Nephron (organoid): Measurements from ENCODE around the gene ALKBH3.

ENCODE experiments used
- H3K27ac Mint-ChIP-seq, 3 experiments: 2 replicates each; pipeline ENCODE4 v1.8.0; 2020; ENCODE audit warnings: mixed read lengths in 3 of 3, mild to moderate bottlenecking in 2 of 3, moderate library complexity in 1 of 3
- H3K27me3 Mint-ChIP-seq: 2 replicates; pipeline ENCODE4 v1.8.0; 2021; ENCODE audit warnings: low read depth, mild to moderate bottlenecking, moderate library complexity, mixed read lengths
- H3K36me3 Mint-ChIP-seq: 2 replicates; pipeline ENCODE4 v1.8.0; 2020; ENCODE audit warnings: low read depth, mixed read lengths
- H3K4me1 Mint-ChIP-seq: 2 replicates; pipeline ENCODE4 v1.8.0; 2020; ENCODE audit warnings: mixed read lengths
- H3K4me3 Mint-ChIP-seq, 3 experiments: 2 replicates each; pipeline ENCODE4 v1.8.0; 2020; ENCODE audit warnings: mild to moderate bottlenecking in 3 of 3, mixed read lengths in 3 of 3, moderate library complexity in 2 of 3
- H3K9me3 Mint-ChIP-seq: 2 replicates; pipeline ENCODE4 v1.8.0; 2020; ENCODE audit warnings: mixed read lengths
- TF ChIP-seq, protein P1 (sequence below), 3 experiments: fragments of 200-600 bp; sonication (generic); IDR thresholded peaks; one replicate each; pipeline ENCODE4 v1.5.0; 2021; ENCODE audit warnings: antibody characterized with exemption in 3 of 3; ENCODE audit not compliant: unreplicated experiment in 3 of 3

The ALKBH3 gene

DNA sequence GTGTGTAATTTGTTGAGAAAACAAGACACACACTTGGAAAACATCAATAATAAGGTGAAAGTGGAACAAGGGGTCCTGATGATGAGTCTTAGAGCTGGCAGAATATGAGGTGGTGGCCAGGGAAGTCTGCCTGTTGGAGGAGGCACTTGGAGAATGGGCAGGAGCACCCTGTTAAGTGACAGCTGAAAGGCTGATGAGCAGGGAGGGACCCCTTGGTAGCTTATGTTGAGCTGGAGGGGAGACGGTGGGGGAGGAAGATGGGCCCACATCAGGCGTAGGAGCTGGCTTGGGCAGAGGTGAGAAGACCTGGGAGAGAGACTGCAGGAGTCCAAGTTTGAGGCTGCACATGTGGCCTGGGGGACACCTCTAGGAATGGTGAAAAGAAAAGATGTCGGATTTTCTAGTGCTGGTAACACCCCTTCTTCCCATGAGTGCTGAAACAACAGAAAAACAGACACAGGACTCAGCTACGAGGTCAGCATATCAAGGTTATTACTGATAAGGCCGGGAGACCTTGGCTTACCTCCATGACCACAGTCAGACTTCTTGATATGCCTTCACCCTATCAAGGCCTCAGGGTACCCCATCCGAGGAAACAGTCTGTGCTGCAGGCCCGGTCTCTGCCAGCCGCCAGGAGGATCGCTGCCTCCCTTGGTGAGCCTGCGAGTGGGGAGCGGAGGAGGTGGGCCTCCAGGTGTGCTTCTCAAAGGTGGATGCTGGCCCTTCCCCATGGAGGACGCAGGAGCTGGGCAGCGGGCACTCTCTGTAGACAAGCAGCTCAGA, 47.5 kb downstream of the ALKBH3 start:
- no peaks in the 10 kb centered on the region for H3K9me3 Mint-ChIP-seq
- no peaks in the 10 kb centered on the region for H3K27me3 Mint-ChIP-seq
- H3K27ac Mint-ChIP-seq: peak overlapping the region in 2 of 3 experiments; percentile 82 to 89
- H3K4me3 Mint-ChIP-seq: no peak overlapping the region
- TF ChIP-seq, protein P1, sequence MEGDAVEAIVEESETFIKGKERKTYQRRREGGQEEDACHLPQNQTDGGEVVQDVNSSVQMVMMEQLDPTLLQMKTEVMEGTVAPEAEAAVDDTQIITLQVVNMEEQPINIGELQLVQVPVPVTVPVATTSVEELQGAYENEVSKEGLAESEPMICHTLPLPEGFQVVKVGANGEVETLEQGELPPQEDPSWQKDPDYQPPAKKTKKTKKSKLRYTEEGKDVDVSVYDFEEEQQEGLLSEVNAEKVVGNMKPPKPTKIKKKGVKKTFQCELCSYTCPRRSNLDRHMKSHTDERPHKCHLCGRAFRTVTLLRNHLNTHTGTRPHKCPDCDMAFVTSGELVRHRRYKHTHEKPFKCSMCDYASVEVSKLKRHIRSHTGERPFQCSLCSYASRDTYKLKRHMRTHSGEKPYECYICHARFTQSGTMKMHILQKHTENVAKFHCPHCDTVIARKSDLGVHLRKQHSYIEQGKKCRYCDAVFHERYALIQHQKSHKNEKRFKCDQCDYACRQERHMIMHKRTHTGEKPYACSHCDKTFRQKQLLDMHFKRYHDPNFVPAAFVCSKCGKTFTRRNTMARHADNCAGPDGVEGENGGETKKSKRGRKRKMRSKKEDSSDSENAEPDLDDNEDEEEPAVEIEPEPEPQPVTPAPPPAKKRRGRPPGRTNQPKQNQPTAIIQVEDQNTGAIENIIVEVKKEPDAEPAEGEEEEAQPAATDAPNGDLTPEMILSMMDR (IDR thresholded peaks at IDR 0.05; ENCODE audit: unreplicated experiment in 3 of 3): no peak
- H3K4me1 Mint-ChIP-seq: peaks cover 56% of the 10 kb centered on the region
- H3K36me3 Mint-ChIP-seq: no peaks in the 10 kb centered on the region

DNA sequence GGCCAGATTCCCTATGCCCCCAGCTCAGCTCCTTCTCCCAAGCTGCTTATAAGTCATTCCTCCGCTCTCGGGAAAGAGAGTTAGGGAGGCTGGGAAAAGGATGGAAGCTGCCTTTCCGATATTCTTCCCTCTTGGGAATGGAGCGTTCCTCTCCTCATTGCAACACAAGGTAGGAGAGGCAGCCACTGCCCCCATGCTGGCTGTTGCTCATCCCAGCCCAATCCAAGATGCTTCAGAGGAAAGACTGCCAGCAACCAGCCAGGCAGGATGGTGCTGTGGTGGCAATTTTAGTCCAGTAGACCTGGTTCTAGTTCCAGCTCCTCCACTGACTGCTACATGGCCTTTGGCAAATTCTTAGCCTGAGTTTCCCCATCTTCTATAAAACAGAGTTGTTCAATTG, 48.1 kb downstream of the ALKBH3 start:
- Mint-ChIP-seq H3K9me3 (no peaks in the 10 kb centered on the region), H3K27ac (peak overlapping the region in 2 of 3 experiments; percentile 33 to 80), H3K36me3 (no peaks in the 10 kb centered on the region), H3K27me3 (no peaks in the 10 kb centered on the region), H3K4me3 (no peak overlapping the region), H3K4me1 (peaks cover 56% of the 10 kb centered on the region)
- TF ChIP-seq, protein P1 (IDR thresholded peaks at IDR 0.05; ENCODE audit: unreplicated experiment in 3 of 3): no peak

DNA sequence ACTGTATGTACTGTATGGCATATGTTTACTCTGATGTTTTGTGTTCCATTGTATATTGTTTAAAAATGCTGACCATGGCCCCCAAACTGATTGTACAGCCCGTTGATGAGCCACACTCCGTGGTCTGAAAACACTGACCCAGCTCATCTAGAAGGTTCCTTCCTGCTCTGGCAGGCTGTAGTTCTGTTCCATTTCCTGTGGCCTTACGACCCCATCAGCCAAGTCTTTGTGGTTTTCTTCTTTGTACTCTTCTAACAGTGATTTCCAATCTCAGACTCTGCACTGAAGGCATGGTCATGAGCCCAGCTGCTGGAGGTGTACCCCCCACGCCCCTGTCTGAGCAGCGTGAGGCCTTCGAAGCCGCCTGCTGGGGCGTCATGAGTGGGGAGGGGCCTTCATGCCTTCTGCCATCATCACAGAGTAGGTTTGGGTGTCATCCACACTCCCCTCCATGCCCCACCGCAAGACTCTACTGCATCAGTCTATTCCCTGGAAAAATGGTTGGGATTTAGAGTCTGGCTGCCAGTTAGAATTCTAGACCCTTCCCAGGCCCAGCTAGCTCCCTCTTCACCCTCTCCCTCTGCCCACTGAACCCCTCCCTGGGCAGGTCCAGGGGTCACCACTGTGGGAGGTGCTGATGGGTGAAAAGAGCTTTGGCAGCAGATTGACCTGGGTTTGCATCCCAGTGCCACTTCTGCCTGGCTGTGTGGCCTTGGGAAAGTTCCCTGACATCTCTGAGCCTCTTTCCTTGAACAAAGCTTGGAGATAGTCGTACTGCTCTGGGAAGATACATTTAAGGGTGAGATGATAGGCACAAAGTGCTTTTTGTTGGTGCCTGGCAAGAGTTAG, 50.5 kb downstream of the ALKBH3 start:
- Mint-ChIP-seq H3K36me3 (no peaks in the 10 kb centered on the region), H3K4me1 (peaks cover 50% of the 10 kb centered on the region), H3K27me3 (peaks cover 4% of the 10 kb centered on the region), H3K27ac (peak overlapping the region in 2 of 3 experiments; percentile 71 to 86), H3K4me3 (no peak overlapping the region), H3K9me3 (no peaks in the 10 kb centered on the region)
- TF ChIP-seq, protein P1 (IDR thresholded peaks at IDR 0.05; ENCODE audit: unreplicated experiment in 3 of 3): no peak

DNA sequence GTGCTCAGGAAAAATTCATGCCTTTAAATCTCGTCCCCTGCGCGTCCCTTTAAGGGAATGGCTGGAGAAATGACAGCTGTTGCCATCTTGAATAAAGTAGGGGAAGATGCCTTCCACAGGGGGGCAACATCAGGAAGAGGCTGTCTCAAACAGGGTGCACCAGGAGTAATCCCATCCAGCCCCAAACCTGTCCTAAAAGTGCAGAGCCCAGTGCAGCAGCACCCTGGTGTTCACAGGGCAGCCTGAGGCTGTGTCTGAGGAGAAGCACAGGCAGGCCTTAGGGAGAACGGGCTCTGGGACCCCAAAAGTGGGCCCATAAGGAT, 51.0 kb downstream of the ALKBH3 start:
- H3K36me3 Mint-ChIP-seq: no peaks in the 10 kb centered on the region
- peaks cover 7% of the 10 kb centered on the region for H3K27me3 Mint-ChIP-seq
- TF ChIP-seq, protein P1 (IDR thresholded peaks at IDR 0.05; ENCODE audit: unreplicated experiment in 3 of 3): peak in 2 of 3 experiments; percentile 16 to 22
- H3K4me3 Mint-ChIP-seq: no peak overlapping the region
- peak overlapping the region in 2 of 3 experiments; percentile 55 to 86 for H3K27ac Mint-ChIP-seq
- no peaks in the 10 kb centered on the region for H3K9me3 Mint-ChIP-seq
- H3K4me1 Mint-ChIP-seq: peaks cover 45% of the 10 kb centered on the region

DNA sequence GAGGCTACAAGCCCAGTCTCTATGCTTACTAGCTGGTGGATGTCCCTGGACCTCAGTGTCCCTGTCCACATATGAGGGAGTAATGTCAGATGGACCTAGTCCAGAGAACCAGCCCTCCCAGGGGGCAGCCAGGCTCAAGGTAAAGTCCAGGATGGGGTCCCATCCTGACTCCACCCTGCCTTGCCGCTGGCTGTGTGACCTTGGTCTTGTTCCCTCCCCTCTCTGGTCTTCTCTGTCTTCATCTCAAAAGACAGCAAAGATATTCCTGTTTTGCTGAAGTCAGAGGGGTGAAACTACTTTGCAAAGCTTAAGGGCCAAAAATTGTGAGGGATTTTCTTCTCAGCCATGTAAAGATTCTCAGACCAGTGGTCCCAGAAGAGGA, 52.6 kb downstream of the ALKBH3 start:
- H3K9me3 Mint-ChIP-seq: no peaks in the 10 kb centered on the region
- H3K4me3 Mint-ChIP-seq: no peak overlapping the region
- TF ChIP-seq, protein P1 (IDR thresholded peaks at IDR 0.05; ENCODE audit: unreplicated experiment in 3 of 3): no peak
- H3K27ac Mint-ChIP-seq: peak overlapping the region in 2 of 3 experiments; percentile 87 to 95
- H3K27me3 Mint-ChIP-seq: peaks cover 18% of the 10 kb centered on the region
- no peaks in the 10 kb centered on the region for H3K36me3 Mint-ChIP-seq
- peaks cover 48% of the 10 kb centered on the region for H3K4me1 Mint-ChIP-seq
